ENCODE results near the gene ULK4.
"Not testable (repeated sequence)": the region's sequence is repeated elsewhere in the genome, so short reads cannot be mapped to it uniquely, and the experiment has no call there.

The ULK4 gene

DNA sequence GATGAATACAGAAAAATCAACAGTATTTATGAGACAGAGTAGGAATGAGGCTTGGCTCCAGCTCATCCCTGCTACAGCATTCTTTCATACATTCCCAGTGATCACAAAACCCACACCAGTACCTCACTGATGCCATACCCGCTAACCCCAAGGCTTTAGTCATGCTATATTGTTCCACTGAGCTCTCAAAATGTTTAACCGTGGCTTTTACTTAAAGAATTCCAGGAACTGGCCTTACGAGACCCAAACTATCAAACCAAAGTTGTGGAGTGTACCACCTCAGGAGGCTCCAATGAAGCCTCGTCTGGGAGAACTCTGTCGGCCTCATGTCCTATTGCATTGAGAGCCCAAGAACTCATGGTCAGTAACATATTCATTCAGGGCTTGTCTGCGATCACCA lies 278.9 kb downstream of the ULK4 start:
- DNase-seq, result no peak

DNA sequence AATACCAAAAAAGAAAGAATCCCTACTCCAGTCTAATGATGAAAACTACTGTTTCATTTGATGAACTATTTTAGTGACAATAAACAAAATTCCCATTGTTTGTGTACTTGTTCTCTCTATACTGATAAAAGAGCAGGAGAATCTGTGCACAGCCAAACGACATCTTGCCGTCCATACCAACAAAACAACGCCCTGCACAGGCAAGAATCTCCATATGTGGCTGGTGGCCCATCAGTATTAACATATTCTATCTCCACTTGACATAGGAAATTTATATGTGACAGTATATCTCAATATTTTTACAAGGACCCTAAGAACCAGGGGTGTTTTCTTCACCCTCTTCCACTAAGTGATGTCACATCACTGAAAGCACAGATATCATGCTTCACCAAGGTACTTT lies 279.5 kb downstream of the ULK4 start:
- no peak for DNase-seq

DNA sequence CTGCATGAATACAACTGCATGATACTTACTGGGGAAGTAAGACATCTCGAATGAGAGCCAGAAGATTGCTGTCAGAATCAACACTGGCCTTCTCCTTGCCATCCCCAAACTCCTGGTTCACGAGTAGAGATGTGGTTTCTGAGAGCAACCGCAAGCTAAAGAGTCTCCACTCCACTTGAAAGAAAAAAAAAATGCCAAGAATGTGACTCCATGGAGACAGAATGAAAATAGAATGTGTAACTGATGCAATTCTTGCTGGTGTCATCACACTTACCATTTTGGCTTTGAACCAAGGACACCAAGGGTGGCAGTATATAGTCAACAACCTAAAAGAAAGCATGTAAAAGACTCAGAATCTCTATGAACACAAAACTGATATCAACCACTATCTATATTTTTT lies 280.4 kb downstream of the ULK4 start:
- DNase-seq, result no peak

DNA sequence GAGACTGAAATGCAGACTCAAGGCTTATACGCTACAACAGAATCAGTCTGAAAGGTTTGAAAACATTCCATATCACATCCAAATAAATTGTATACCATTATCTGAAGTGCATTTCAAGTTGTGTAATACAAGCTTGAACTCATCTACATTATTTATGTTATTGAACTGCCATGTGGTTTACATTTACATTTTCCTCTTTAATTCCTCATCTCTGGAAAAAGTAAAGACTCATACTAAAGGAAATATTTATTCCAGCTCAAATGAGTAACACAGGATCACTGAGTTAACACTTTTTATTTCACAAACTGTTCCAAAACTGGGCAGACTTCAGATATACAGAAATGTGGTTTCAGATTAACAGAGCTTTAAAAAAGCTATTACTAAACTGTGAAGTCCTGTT lies 282.5 kb downstream of the ULK4 start:
- no peak for DNase-seq

DNA sequence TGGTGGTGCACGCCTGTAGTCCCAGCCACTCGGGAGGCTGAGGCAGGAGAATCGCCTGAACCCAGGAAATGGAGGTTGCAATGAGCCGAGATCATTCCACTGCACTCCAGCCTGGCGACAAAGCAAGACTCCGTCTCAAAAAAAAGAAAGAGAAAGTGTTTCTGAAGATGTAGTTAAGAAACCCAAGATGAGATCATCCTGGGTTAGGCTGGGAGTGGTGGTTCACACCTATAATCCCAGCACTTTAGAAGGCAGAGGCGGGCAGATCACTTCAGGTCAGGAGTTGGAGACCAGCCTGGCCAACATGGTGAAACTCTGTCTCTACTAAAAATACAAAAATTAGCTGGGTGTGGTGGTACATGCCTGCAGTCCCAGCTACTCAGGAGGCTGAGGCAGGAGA lies 286.8 kb downstream of the ULK4 start:
- DNase-seq, result not testable (repeated sequence)

DNA sequence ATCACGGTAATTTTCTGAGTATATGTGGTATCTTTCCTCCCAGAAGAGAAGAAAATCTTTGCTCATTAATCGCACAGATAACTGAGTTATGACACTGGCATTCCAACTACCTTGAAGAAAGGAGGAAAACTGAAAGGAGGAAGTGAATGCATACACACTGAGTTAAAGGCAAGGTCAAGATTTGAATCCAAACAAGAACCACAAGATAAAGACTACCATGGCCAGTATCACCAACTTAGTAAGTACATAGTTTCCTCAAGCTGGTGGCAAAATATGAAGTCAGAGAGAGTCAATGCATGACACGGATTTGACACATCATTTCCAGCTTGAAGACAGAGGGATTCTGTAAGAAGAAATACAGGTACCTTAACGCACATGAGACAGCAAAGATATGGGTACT lies 287.5 kb downstream of the ULK4 start:
- no peak for DNase-seq

DNA sequence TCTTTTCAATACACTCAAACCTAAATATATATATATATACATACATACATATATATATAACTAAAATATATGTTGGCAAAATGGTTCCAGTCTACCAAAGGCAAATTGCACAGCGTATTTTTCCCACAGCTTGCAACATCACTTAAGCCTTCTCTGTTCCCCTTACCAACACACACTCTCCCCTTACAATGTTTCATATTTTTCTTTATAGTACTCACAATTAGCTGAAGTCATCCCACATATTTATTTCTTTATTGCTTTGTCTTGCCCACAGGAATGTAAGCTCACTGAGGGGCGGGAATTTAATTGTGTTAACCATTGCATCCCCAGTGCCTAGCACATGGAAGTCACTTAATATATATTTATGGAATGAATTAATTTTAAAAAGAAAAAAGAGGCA lies 288.3 kb downstream of the ULK4 start:
- no peak for DNase-seq

DNA sequence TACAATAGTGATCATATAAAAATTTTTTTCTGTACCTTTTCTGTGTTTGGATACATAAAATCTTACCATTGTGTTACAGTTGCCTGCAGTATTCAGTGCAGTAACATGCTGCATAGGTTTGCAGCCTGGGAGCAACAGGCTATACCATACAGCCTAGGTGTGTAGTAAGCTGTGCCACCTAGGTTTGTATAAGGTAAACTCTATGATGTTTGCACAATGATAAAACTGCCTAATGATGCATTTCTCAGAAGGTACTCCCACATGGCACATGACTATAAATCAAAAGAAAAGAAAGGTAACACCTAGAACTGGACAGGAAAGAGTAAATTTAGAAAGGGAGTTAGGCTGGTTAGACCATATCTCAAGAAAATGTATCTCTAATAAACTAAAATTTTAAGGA lies 293.5 kb downstream of the ULK4 start:
- DNase-seq, result no peak

DNA sequence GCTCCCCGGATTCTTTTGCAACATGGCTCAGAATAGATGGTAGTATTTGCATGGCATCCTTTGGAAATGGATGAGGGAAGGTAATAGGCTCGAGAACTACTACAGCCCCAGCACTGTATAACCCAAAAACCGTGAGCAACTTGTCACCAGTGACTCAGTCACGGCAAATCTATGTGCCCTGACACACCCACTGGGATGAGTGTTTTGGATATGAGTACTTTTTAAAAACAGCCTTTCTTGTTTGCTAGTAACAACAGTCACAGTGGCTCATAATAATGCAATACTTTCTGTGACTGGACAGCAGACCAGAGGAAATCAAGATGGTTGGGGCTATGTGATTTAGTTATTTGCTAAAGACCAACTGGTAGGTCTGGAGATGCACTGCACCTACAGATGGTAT lies 299.6 kb downstream of the ULK4 start:
- DNase-seq, result no peak

DNA sequence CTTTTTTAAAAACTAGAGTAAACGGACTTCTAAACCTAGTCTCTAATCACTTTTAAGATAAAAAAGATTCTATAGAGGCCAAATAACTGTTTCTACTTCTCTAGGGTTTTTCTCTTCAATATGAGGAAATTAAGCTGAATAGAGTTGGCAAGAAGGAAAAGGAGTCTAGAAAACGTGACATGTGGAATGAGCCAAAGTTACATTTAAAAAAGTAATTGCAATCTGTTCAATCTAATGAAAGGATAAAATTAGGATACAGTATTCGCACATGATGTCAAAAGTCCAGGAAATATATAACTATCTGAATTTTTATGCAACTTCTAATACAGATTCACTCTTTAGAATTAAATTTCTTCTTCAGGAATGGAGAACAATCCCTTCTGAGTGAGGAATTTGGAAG lies 300.1 kb downstream of the ULK4 start:
- no peak for DNase-seq

DNA sequence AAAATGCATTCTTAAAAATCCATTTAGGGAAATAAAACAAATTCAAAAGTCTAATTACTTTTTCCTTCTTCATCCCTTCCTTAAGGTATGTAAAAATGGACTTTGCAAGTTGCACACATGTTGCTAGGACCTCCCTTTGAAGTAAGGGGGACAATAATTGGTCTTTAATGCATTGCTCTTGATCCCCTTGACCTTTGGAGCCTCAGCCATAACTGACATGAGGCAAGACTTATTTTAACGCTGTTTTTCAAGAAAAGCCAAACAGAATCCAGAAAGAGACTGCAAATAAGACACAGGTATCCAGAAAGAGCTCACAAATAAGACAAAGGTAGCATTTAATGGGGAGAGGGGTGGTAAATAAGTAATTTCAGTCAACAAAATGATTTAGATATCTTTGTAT lies 301.4 kb downstream of the ULK4 start:
- no peak for DNase-seq

DNA sequence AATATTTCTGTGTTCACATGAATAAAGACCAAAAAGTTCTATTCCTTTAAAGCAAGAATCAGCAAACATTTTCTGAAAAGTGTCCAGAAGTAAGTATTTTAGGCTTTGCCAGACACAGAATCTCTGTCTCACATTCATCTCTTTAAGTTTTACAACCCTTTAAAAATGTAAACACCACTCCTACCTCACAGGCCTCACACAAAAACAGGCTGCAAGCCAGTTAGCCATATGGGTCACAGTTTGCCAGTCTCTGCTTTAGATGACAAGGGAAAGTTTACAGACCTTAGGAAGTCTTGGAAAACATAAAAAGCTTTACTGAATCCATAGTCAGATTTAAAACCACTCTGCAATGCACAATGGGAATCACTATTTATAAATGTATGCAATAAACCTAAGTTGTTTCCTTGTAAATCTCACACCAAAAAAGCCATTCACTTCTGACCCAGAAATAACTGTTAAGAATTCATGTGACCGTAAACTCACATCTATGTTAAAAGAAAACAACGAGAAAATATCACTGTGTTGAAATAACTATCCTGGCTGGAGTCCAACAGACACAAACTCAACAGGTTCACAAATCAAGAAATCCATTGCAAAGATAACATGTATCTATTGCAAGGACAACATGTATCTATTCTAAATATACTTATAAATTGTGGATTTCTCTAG lies 308.2 kb downstream of the ULK4 start:
- no peak for DNase-seq

DNA sequence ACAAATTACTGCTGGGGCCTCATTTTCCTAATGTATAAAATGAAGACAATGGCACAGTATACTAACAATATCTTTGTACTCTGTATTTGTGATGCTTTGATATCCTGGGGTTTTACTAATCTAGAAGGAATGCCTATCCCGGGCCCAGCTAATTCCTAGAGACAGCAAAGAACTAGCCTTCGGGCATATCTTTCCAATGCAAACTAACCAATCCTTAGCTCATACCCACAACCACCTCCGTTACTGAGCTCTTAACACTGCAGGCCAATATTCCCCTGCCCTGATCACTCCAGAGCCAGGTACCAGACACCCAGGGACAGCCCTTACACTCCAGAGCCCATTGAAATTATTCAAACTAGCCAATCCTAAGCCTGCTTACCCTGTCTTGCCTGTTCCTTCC lies 309.0 kb downstream of the ULK4 start:
- DNase-seq, result no peak

DNA sequence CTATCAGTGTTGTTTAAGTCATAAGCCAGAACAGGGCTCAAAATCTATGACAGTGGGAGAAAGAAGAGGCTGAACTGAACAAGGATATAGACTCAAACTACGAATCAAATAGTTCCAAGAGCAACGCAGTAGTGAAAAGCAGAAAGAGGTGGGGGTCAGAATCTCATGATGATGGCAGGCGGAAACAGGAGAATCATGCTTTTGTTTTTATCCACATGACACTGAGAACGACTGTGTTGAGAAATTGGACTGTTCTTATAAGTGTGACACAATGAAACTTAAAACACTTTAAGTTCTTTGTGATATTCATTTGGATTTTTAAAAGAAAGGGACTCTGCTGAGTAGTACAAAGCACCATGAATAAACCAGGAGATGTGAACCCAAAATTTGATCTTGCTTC lies 309.4 kb downstream of the ULK4 start:
- no peak for DNase-seq

DNA sequence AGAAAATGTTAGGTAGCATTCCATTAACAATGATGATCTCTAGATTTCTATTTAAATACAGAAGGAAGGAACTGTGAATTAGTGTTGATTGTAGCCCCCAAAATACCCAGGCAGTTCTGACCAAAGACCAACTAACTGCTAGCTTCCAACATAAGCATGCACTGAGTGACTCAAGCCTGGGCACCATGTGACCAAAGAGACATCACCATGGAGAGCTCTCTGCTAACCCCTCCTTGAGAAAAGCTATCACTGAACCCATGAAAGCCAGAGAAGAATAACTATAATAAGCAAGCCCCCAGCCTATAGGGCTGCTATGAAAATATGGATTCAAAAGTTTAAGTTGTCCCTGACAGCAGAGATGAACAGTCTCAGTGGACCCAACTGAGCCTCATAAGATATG lies 310.2 kb downstream of the ULK4 start:
- DNase-seq, result no peak

DNA sequence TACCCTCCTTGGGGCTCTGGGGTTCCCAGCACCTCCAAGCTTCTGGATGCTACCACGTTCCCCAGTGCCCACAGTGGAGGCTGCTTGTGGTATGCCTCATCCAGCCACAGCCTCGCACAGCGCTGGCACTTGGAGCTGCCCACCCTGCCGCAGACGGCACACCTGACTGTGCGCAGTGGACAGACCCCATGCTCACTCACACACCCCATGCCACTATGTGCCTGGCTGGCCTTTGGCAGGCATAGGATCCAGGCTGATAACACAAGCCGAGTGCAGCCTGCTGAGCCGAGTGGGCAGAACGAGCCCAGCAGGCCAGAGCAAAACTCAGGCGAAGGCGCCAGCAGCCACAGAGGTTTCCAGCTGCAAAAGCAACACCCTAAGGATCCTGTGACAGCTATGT lies 311.5 kb downstream of the ULK4 start:
- DNase-seq, result no peak

DNA sequence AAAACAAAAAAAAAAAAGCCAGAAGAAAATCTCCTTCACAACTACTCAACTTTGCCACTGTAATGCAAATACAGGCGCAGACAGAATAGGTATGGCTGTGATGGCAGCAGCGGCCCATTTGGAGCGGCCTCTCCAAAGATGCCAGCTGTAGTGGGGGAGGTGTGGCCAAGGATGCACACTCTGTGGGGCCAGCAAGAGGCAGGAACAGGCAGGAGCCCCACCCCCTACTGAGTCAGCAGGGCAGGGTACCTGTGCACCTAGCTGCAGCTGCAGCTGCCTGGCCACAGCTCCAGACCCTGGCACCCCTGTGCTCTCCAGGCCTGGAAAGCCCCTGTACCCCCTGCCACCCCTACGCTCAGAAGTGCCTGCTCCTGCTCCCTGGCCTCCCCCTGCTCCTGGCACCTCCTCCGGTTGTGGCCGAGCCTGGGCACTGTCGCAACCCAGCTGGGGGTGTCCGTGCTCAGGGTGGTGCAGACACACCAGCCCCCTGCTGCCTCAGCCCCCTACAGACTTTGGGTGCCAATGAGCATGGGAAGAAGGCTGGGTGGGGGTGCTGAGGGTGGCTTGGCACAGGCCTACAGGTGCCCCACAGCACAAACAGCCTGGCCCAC lies 312.7 kb downstream of the ULK4 start:
- DNase-seq, result no peak

DNA sequence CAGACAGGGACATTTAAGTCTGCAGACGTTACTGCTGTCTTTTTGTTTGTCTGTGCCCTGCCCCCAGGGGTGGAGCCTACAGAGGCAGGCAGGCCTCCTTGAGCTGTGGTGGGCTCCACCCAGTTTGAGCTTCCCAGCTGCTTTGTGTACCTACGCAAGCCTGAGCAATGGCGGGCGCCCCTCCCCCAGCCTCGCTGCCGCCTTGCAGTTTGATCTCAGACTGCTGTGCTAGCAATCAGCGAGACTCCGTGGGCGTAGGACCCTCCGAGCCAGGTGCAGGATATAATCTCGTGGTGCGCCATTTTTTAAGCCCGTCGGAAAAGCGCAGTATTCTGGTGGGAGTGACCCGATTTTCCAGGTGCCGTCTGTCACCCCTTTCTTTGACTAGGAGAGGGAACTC lies 314.2 kb downstream of the ULK4 start:
- DNase-seq, result not testable (repeated sequence)

DNA sequence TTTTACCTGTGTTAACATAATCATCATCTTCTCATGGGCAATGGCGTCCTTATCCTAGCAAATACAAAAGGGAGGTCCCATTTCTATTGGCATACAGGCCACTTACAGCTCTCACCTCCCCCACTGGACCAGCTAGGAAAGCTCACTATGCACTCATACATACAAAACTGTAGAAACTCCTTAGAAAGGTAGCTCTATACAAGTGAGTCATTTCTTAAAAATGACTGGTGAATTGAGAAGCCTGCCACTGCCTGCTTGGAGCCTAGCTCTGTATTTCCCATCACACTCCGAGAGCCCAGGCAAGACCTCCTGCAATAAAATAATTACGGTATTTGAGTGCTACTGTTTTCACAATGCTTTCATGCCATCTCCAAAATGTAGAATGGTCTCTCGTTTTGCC lies 321.8 kb downstream of the ULK4 start:
- DNase-seq, result no peak

DNA sequence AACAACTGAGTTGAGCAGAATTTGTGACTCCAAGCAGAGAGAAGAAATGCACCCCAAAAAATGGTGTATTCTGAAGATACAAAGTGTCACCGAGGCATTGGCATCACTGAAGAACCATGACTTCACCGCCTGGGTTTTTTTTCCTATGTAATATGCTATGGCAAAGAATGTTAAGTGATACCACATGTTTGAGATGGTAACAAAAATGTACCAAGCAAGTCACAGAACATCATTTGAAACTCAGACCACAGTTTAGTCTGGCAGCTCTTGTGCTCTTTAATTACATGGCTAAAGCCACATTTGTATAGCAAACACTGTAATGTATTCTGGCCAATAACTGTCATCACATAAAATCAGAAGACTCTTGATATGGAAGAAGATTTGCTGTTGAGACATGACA lies 323.5 kb downstream of the ULK4 start:
- DNase-seq, result no peak

DNA sequence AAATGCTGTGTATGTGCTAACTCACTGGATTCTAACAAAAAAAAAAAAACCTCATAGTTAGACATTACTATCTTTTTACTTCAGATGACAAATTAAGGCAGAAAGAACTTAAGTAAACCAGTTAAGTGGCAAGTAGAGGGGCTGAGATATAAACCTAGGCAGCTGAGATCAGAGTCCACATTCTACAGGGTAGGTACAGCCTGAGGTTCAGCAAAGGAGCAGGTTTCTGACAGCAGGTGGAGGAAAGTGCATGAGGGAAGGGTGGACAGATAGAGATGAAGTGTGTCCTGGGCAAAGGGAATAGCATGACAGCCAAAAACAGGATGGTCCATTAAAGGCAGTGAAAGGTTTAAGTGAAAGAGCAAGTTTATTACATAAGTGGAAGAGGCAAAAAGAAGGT lies 329.2 kb downstream of the ULK4 start:
- no peak for DNase-seq

DNA sequence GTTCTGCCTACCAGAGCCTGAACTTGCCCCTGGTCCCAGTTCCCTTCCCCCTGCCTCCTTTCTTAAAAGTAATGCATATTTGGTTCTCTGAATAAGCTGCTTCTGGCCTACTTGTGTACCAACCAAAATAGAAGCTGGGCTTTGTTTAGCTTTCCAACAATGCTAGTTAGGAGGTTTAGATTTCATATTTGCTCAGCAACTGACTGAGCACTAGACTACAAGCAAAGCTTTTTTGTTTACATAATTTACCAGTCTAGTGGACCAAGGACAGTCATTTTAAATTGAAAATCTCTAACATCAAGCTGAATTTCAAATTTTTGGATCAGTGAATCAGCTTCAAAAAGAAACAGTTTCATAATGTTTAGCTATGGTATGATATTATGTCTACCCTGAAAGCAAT lies 331.2 kb downstream of the ULK4 start:
- no peak for DNase-seq

DNA sequence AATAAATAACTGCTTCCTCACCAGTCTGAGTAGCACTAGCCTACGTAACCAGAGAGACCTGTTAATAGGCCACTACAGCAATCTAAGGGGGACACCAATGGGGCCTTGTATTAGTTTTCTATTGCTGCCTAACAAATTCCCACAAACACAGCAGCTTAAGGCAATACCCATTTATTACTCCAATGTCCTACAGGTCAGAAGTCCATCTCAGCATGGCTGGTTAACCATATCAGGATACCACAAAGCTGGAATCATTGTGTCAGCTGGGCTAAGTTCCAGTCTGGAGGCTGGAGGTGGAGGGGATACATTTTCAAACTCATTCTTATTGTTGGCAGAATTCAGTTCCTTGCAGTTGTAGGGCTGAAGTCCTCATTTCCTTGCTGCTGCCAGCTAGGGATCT lies 331.9 kb downstream of the ULK4 start:
- DNase-seq, result no peak

DNA sequence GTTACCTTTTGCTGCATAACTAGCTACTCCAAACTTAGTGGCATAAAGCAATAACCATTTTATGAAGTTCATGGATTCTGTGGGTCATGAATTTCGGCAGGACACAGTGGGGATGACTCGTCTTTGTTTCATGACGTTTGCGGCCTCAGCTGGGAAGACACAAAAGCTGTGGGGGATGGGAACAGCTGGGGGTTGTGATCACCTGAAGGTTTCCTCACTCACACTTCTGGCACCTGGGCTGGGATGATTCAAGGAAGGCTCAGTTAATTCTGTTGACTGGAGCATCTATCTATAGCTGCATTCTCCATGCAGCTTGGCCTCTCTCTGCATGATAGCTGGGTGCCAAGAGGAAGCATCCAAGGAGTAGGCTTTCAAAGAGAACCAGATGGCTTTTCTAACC lies 332.8 kb downstream of the ULK4 start:
- DNase-seq, result no peak

DNA sequence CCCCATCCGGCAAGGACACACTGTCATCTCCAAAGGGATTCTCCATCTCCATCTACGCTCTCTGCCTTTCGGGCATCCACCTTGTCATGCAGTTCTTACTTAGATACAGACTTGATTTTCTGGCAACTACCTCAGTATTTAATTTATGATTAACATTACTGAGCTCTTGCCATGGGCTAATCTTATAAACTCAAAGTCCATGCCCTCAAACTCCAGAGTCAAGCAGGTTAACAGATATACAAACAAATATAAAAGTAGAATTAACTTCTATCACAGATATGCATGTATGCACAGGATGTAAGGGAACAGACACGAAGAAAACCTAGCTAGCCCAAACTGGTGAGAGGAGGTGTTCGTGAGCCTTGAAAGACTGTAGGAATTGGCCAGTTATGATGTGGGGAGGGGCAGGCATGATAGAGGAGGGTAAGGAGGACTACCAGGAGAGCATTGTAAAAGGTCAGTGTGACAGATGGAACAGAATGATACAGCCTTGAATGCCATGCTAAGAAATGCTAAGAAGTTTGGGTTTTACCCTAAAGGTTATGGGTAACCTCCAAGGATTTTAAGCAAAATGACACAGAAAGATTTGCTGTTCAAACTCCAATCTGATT lies 334.3 kb downstream of the ULK4 start:
- DNase-seq, result no peak

Data from NCI-H1930 (cell line).